IPS DF 4.7 (cell line): ENCODE results near the gene ZNF516.

Experiments
- DNase-seq: peaks from one replicate; pipeline ENCODE4 v3.0.0-alpha.2; 2013; ENCODE audit warnings: low spot score; ENCODE audit errors: extremely low read depth

Gene ZNF516

DNA sequence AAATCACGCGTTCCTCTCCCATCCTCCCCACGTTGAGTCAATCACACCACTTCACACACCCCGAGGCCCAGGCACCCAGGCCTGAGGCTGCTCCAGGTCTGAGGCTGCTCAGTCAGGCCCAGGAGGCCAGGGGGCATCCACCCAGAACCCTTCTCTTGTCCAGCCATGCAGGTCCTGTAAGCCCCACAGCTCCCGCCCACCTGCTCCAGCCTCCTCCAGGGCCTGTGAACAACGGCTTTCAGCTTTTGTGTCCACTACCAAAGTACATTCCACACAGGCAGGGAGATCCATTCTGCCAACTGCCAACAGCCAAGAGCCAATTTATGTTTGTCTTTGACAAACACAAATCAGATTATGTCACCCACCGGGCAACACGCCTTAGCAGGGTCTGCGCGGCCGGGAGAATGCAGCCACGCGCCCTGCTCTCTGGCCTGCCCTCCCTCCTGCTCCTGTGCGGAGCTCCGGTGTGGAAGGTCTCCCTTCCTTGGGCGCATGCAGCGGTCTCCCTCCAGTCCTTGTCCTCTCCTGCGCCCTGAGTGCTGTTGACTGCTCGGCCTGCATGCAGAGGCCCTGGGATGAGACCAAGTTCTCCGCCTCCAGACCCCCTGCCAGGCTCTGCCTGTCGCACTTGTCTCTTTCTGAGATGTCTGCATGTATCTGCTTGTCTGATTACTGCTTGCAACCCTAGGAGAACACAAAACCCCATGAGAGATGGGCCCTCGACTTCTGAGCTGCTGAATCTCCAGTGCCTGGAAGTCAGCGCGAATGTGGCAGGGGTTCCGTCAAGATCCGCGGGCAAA is 146.6 kb downstream of the ZNF516 start:
- DNase-seq, result no peak

DNA sequence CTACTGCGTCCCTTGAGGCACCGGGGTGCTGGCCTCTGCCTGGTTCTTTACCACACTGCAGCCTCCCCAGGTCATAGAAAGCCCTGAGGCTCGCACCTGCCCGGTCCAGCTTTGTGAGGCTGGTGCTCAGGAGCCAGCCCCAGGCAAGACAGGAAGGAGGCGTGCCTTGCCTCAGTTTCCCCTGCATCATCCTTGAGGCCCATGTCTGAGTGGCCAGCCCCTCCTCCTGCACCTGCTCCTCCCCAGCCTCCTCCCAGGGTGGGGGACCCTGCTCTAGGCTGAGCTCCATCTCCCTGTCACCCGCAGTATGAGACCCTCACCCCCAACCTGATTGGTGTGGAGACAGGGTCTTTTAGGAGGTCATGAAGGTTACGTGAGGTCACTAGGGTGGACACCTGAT is 147.7 kb downstream of the ZNF516 start:
- DNase-seq, result no peak

DNA sequence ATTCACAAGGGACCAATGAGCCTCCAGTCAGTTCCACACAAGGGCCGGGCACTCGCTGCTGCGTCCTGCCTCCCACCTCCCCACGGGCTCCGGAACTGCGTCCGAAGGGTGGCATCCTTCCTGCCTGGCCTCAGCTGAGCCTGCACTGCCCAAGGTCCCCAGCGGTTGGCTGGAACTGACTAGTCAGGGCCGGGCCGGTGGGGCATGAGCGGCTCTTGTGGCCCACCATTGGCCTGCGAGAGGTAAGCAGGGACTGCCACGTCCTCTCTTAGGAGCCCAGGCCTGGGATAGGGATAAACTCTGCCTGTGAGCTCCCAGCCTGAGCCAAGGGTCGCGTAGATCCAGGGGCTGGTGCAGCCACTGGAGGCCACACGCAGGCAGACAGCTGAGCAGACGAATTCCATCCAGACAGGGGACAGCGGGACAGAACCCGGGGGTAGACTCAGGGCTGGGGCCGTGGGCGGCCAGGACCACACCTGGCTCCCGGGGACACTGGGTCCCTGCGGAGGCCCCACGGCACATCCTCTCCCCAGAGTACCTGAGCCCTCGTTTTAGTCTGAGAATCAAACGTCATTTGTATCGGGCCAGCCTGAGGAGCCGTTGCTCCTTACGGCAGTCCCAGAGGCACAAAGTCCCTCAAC is 148.4 kb downstream of the ZNF516 start:
- DNase-seq, result no peak

- no peak for DNase-seq
These were observed 149.1 kb downstream of the ZNF516 start for GRCh38 chr18:76345901-76346300.

- no peak for DNase-seq
These were observed 151.0 kb downstream of the ZNF516 start for GRCh38 chr18:76343938-76344569.

GRCh38 chr18:76340410-76340809 is 154.6 kb downstream of the ZNF516 start:
- DNase-seq, result no peak

- no peak for DNase-seq
These were observed 155.8 kb downstream of the ZNF516 start for GRCh38 chr18:76339246-76339620.

DNA sequence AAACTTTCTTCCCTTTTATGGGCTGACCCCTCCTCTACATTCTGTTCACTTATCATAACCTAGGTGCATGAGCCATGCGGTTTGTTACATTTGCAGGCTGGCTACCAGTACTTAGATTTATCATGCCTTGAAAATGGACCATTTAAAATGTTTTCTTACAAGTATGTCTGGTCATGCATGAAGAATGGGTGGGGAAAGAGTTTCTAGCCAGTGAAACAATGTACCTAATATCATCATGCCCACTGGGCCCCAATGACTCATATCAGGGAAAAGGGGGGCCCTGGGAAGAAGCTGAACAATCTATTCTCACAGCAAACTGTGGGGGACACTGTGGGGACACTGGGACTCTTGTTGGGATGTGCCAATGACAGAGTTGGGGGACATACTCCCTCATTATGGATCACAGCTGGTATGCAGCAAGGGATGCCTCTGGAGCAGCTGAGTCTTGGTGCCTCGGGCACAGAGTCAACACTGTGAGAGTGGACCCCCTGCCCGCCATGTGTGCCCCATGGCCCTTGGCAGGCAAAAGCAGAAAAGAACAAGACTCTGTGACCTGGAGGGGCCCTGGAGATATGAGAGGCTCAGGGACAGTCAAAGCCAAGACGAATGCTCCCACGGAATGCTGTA is 156.3 kb downstream of the ZNF516 start:
- no peak for DNase-seq

- DNase-seq, result no peak
These were observed 157.0 kb downstream of the ZNF516 start for GRCh38 chr18:76338088-76338487.

DNA sequence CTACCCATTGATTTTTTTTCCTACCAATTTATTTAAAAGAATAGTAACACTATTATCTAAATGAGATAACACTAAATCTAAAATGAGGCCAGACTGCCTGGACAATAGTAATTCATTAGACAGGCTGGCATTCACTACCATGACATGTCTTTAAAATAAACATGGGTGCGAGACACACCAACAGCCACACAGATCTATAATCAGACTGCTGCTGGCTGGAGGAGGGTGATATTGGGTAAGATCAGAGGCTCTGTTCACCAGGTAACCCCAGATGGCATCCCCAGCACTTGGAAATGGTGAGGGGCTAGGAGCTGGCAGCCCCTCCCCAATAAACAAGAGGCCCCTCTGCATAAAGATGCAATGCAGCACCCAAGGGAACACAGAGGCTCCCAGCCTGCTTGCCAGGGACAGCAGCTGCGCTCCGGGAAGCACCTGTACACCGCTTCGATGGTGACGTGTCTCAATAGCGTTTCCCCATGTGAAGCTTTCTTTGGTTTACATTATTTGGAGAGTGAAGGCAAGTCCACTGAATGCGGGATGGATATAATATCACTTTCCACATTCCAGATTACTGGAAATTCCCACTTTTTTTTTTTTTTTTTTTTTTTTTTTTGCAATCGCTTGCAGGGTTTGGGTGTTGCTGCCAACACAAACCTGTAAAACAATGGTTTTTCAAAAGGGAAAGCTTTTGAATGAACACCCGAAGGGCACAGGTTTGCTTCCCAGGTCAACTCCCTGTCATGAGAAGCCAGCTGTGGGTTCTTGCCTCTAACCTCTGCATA is 159.0 kb downstream of the ZNF516 start:
- no peak for DNase-seq

- no peak for DNase-seq
These were observed 166.9 kb downstream of the ZNF516 start for GRCh38 chr18:76328140-76328539.

GRCh38 chr18:76323891-76324290 is 171.2 kb downstream of the ZNF516 start:
- no peak for DNase-seq

DNA sequence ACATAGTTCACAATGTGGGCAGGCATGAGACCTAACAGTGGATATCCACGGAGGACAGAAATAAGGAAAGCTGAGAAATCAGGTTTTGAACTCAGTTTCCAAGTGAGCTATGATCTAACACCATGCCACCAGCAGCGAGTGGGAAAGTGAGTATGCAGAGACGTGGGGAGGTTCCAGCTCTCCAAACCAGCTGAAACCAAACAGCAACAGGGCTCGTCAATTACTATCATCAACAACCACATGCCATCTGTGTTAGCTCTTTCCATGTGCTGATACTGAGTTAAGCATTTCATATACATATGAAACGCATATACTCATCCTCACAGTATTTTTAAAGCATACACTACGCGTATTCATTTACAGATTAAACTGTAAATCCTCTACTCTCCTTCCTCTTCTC is 172.4 kb downstream of the ZNF516 start:
- DNase-seq, result no peak

GRCh38 chr18:76319366-76319765 is 175.7 kb downstream of the ZNF516 start:
- no peak for DNase-seq

DNA sequence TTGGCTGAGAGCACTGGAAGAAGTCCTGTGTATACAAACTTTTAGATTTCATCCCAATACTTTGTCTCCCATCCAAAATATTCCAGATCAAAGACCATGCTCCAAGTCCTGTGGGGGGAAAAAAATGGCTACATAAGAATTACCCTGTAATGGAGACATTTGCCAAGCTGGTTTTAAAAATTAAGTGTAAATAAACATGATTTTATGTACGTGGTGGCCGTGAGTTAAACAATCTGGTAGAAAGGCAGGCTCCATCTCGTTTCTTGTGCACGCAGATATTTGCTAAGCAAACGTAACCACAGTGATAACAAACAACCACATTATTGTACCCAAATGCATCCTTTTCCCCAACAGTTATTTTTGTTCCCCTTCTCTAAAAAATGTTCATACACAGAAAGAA is 176.4 kb downstream of the ZNF516 start:
- no peak for DNase-seq

- no peak for DNase-seq
These were observed 177.9 kb downstream of the ZNF516 start for GRCh38 chr18:76317136-76317535.

- DNase-seq, result no peak
These were observed 179.3 kb downstream of the ZNF516 start for GRCh38 chr18:76315722-76316230.

DNA sequence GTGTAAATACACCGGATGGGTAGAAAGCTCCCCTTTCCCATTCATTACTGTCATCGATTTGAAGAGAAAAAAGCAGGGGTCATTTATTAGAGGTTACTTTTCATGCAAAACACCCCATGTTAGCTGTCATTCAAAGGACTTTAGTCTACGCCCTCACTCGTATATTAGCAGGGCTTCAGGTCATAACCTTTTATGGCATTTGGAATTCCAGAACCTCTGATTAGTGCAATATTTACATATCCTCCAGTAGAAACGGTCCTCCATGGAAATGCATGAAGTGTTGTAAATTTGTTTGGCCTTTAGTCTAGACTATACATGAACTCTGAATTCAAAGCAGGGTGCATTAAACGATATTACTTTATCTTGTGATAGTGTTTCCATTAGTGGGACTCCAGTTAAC is 180.5 kb downstream of the ZNF516 start:
- no peak for DNase-seq

DNA sequence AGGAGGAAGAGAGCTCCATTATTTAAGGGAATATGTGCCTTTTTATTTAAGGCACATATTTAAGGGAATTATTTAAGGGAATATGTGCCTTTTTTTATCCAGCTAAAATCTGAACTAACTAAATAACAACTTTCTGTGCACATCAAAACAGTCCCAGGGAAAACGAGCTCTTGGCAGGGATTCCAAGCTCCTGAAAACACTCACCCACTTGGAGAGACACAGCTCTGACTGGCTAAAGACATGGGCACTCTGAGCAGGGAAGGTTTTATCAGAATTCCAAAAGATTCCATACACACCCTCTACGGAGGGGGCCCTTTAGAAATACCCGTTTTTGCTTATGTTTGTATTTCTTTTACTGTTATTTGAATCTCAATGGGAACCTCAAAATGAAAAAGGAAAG is 181.0 kb downstream of the ZNF516 start:
- no peak for DNase-seq
